NCI-H774 (cell line): Measurements from ENCODE around the gene COX7B2.

ENCODE experiments used
- DNase-seq: peaks from one replicate; lab custom pipeline; 2025; lab: John Stamatoyannopoulos, UW

Gene COX7B2

DNA sequence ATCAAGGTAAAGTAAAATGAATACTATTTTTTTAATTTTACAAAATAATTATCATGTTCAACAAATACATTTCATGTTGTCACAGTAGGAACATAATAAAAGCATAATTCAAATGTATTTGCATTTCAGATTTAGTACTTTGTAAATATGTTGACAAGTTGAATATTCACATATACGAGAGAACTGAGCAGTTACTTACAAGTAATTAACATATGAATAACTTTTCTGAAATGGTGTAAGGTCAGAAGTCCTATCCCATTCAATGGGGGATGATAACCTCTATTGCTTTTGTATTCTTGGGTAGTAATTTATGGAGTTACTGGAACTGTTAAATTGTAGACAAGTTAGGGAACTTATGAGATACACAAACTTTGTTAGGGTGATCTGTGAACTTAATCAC, 191.1 kb downstream of the COX7B2 start:
- no peak for DNase-seq

DNA sequence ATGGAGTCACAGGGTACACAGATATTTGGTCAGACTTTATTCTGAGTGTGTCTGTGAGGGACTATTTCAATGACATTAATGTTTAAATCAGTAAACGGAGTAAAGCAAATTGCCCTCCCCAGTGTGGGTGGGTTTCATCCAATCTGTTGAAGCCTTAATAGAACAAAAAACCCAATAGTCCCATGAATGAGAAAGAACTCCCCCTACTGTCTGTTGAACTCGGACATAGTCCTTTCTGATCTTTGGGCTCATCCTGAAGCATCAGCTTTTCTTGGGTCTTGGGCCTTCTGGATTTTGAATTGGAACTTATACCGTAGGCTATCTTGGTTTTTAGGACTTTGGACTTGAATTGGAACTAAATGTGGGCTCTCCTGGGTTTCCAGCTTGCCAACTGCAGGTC, 193.6 kb downstream of the COX7B2 start:
- DNase-seq: no peak

DNA sequence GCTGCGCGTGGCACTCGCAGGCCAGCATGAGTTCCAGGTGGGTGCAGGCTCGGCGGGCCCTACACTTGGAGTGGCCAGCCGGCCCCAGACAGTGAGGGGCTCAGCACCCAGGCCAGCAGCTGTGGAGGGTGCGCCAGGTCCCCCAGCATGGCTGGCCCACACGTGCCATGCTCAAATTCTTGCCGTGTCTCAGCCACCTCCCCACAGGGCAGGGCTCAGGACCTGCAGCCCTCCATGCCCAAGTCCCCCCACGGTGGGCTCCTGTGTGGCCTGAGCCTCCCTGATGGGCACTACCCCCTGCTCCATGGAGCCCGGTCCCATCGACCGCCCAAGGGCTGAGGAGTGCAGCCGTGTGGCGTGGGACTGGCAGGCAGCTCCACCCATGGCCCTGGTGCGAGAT, 210.2 kb downstream of the COX7B2 start:
- DNase-seq: no peak
